HEK293 (cell line): ENCODE data around the gene SH3PXD2B.

Experiments
- BCL6B ChIP-seq: fragments of 450-650 bp; formaldehyde crosslinking; IDR thresholded peaks from 2 replicates; pipeline ENCODE4 v1.5.1; 2017; ENCODE audit warnings: missing biosample characterization, missing genetic modification characterization
- KLF10 ChIP-seq: fragments of 450-650 bp; IDR thresholded peaks from 2 replicates; pipeline ENCODE4 v1.5.1; 2018; ENCODE audit warnings: missing biosample characterization, mild to moderate bottlenecking, missing genetic modification characterization
- KLF17 ChIP-seq: fragments of 450-650 bp; formaldehyde crosslinking; IDR thresholded peaks from 2 replicates; pipeline ENCODE4 v1.5.1; 2016; ENCODE audit warnings: missing biosample characterization, missing genetic modification characterization
- OSR2 ChIP-seq: fragments of 450-650 bp; formaldehyde crosslinking; IDR thresholded peaks from 2 replicates; pipeline ENCODE4 v1.5.1; 2016; ENCODE audit warnings: missing biosample characterization, missing genetic modification characterization
- OVOL3 ChIP-seq: fragments of 450-650 bp; formaldehyde crosslinking; IDR thresholded peaks from 2 replicates; pipeline ENCODE4 v1.5.1; 2016; ENCODE audit warnings: missing biosample characterization, missing genetic modification characterization
- PRDM1 ChIP-seq: fragments of 450-650 bp; formaldehyde crosslinking; IDR thresholded peaks from 2 replicates; pipeline ENCODE4; 2016; ENCODE audit warnings: missing biosample characterization, missing genetic modification characterization
- RBAK ChIP-seq: fragments of 450-650 bp; formaldehyde crosslinking; IDR thresholded peaks from 2 replicates; pipeline ENCODE4 v1.5.1; 2016; ENCODE audit warnings: missing biosample characterization, missing genetic modification characterization
- SP3 ChIP-seq: fragments of 450-650 bp; formaldehyde crosslinking; IDR thresholded peaks from 2 replicates; pipeline ENCODE4 v1.5.1; 2016; ENCODE audit warnings: missing biosample characterization, missing genetic modification characterization
- YY2 ChIP-seq: fragments of 450-650 bp; formaldehyde crosslinking; IDR thresholded peaks from 2 replicates; pipeline ENCODE4 v1.5.1; 2016; ENCODE audit warnings: missing biosample characterization, missing genetic modification characterization
- ZBTB10 ChIP-seq: fragments of 450-650 bp; formaldehyde crosslinking; IDR thresholded peaks from 2 replicates; pipeline ENCODE4 v1.5.1; 2016; ENCODE audit warnings: missing biosample characterization, missing genetic modification characterization
- ZBTB17 ChIP-seq: fragments of 450-650 bp; formaldehyde crosslinking; IDR thresholded peaks from 2 replicates; pipeline ENCODE4 v1.5.1; 2016; ENCODE audit warnings: missing biosample characterization, missing genetic modification characterization
- ZBTB8A ChIP-seq: fragments of 450-650 bp; formaldehyde crosslinking; IDR thresholded peaks from 2 replicates; pipeline ENCODE4 v1.5.1; 2016; ENCODE audit warnings: missing biosample characterization, missing genetic modification characterization
- ZNF112 ChIP-seq: fragments of 450-650 bp; formaldehyde crosslinking; IDR thresholded peaks from 2 replicates; pipeline ENCODE4 v1.5.0; 2017; ENCODE audit warnings: missing biosample characterization, missing genetic modification characterization
- ZNF132 ChIP-seq: fragments of 450-650 bp; formaldehyde crosslinking; IDR thresholded peaks from 2 replicates; pipeline ENCODE4 v1.5.1; 2017; ENCODE audit warnings: missing biosample characterization, missing genetic modification characterization, borderline replicate concordance
- ZNF138 ChIP-seq: fragments of 450-650 bp; formaldehyde crosslinking; IDR thresholded peaks from 2 replicates; pipeline ENCODE4 v1.5.1; 2016; ENCODE audit warnings: missing biosample characterization, missing genetic modification characterization, borderline replicate concordance
- ZNF155 ChIP-seq: fragments of 450-650 bp; formaldehyde crosslinking; IDR thresholded peaks from 2 replicates; pipeline ENCODE4 v1.5.1; 2016; ENCODE audit warnings: missing biosample characterization, missing genetic modification characterization
- ZNF157 ChIP-seq: fragments of 450-650 bp; formaldehyde crosslinking; IDR thresholded peaks from 2 replicates; pipeline ENCODE4 v1.5.1; 2016; ENCODE audit warnings: missing biosample characterization, missing genetic modification characterization
- ZNF362 ChIP-seq: fragments of 450-650 bp; formaldehyde crosslinking; IDR thresholded peaks from 2 replicates; pipeline ENCODE4 v1.5.1; 2016; ENCODE audit warnings: missing biosample characterization, missing genetic modification characterization
- ZNF423 ChIP-seq: fragments of 450-650 bp; formaldehyde crosslinking; IDR thresholded peaks from 2 replicates; pipeline ENCODE4 v1.5.1; 2016; ENCODE audit warnings: missing biosample characterization, missing genetic modification characterization
- ZNF48 ChIP-seq: fragments of 450-650 bp; formaldehyde crosslinking; IDR thresholded peaks from 2 replicates; pipeline ENCODE4 v1.5.1; 2016; ENCODE audit warnings: missing biosample characterization, missing genetic modification characterization
- ZNF501 ChIP-seq: fragments of 450-650 bp; formaldehyde crosslinking; IDR thresholded peaks from 2 replicates; pipeline ENCODE4 v1.5.1; 2016; ENCODE audit warnings: missing biosample characterization, missing genetic modification characterization
- ZNF513 ChIP-seq: fragments of 450-650 bp; IDR thresholded peaks from 2 replicates; pipeline ENCODE4 v1.5.1; 2018; ENCODE audit warnings: missing biosample characterization, missing genetic modification characterization
- ZNF610 ChIP-seq: fragments of 450-650 bp; formaldehyde crosslinking; IDR thresholded peaks from 2 replicates; pipeline ENCODE4 v1.5.1; 2016; ENCODE audit warnings: missing biosample characterization, missing genetic modification characterization, borderline replicate concordance
- ZNF645 ChIP-seq: fragments of 450-650 bp; formaldehyde crosslinking; IDR thresholded peaks from 2 replicates; pipeline ENCODE4; 2016; ENCODE audit warnings: missing biosample characterization, missing genetic modification characterization
- ZNF658 ChIP-seq: fragments of 450-650 bp; formaldehyde crosslinking; IDR thresholded peaks from 2 replicates; pipeline ENCODE4; 2016; ENCODE audit warnings: missing biosample characterization, missing genetic modification characterization
- ZNF660 ChIP-seq: fragments of 450-650 bp; IDR thresholded peaks from 2 replicates; pipeline ENCODE4 v1.5.1; 2018; ENCODE audit warnings: missing biosample characterization, mild to moderate bottlenecking, missing genetic modification characterization
- ZNF76 ChIP-seq: fragments of 450-650 bp; formaldehyde crosslinking; IDR thresholded peaks from 2 replicates; pipeline ENCODE4; 2016; ENCODE audit warnings: low read depth, missing biosample characterization, missing genetic modification characterization, borderline replicate concordance
- ZNF791 ChIP-seq: fragments of 450-650 bp; formaldehyde crosslinking; IDR thresholded peaks from 2 replicates; pipeline ENCODE4 v1.5.1; 2016; ENCODE audit warnings: missing biosample characterization, missing genetic modification characterization
- ZSCAN16 ChIP-seq: fragments of 450-650 bp; formaldehyde crosslinking; IDR thresholded peaks from 2 replicates; pipeline ENCODE4 v1.5.1; 2016; ENCODE audit warnings: missing biosample characterization, missing genetic modification characterization

Gene SH3PXD2B

GRCh38 chr5:172283020-172283861 lies 171.1 kb downstream of the SH3PXD2B start, which contains the start of gene UBTD2 (continued):
- no peak for TF ChIP-seq ZNF513 (tag by site-specific recombination)
- peak; percentile 91 for TF ChIP-seq ZBTB8A (tag by site-specific recombination)
- peak; percentile 23; the same call in 1 of the 2 replicates for TF ChIP-seq SP3 (tag by site-specific recombination)
- TF ChIP-seq ZNF155 (tag by site-specific recombination), result no peak
- TF ChIP-seq ZBTB10, result peak; percentile 86
- 0 out of 2 replicates have a peak, but pooled peaks have one; percentile 16 for TF ChIP-seq OSR2 (tag by site-specific recombination)
- no peak for TF ChIP-seq ZNF112 (tag by site-specific recombination)
- TF ChIP-seq ZBTB17 (tag by site-specific recombination), result peak; percentile 66; the same call in 1 of the 2 replicates
- no peak for TF ChIP-seq ZNF362 (tag by site-specific recombination)
- TF ChIP-seq ZNF791 (tag by site-specific recombination), result no peak
- no peak for TF ChIP-seq ZNF76
- no peak for TF ChIP-seq ZNF132 (tag by site-specific recombination)
- 0 out of 2 replicates have a peak, but pooled peaks have one; percentile 56 for TF ChIP-seq YY2
- TF ChIP-seq OVOL3, result no peak
- TF ChIP-seq RBAK (tag by site-specific recombination), result no peak
- no peak for TF ChIP-seq ZNF645 (tag by site-specific recombination)
- TF ChIP-seq ZNF138 (tag by site-specific recombination), result no peak
- peak; percentile 60; the same call in 1 of the 2 replicates for TF ChIP-seq KLF17 (tag by site-specific recombination)
- TF ChIP-seq PRDM1 (tag by site-specific recombination), result no peak
- peak; percentile 67; the same call in 1 of the 2 replicates for TF ChIP-seq ZNF501
- 0 out of 2 replicates have a peak, but pooled peaks have one; percentile 11 for TF ChIP-seq ZNF660 (tag by site-specific recombination)
- no peak for TF ChIP-seq BCL6B
- no peak; the same call in 1 of the 2 replicates for TF ChIP-seq KLF10
- TF ChIP-seq ZNF610 (tag by site-specific recombination), result 0 out of 2 replicates have a peak, but pooled peaks have one; percentile 19
- TF ChIP-seq ZNF658 (tag by site-specific recombination), result no peak
- TF ChIP-seq ZSCAN16, result no peak
- TF ChIP-seq ZNF157, result no peak
- TF ChIP-seq ZNF423 (tag by site-specific recombination), result 0 out of 2 replicates have a peak, but pooled peaks have one; percentile 48
- TF ChIP-seq ZNF48 (tag by site-specific recombination), result no peak
